B cell (primary cell): ENCODE results near the gene AGAP1.

Source experiments
- CTCF ChIP-seq: fragments of 200-600 bp; IDR thresholded peaks from one replicate; pipeline ENCODE4 v1.8.0; 2022; ENCODE audit warnings: antibody characterized with exemption, mild to moderate bottlenecking
- EZH2 ChIP-seq: IDR thresholded peaks from 2 replicates; pipeline ENCODE4 v1.6.1; 2012; ENCODE audit warnings: borderline replicate concordance, low read depth, mild to moderate bottlenecking, moderate library complexity, low read length; ENCODE audit not compliant: insufficient read depth, poor library complexity, severe bottlenecking

DNA sequence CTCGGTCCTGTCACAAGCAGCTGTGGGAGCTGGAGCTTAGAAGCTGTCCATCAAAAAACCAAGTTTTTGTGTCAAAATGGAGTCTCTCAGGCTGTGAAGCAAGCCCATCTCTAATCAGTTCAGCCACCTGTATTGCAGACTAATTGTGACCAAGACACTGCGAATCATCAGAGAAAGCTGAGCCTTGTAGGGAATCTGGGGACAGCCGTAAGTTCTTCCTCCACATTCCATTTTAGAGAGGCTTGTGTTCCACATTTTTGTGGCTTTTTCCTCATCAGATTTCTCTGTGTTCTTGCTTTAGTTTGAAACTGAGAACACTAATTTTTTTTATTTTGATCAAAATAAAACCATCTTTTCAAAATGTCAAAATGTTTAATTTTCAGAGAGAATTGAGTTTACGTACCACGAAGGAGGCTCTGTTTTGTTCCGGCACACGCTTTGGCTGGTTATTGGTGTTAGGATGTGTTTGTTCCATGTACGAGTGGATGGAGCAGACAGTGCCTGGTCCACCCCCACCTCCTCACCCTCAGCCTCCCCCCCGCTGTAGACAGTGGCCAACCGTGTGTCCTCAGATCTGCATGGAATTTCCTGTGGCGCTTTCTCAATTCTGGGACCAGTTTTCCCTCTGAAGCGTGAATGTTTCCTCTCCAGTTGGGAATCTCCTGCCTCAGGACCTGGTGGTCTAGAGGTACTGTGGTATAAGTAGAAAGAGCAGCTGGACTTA lies 140.8 kb downstream of the AGAP1 start:
- TF ChIP-seq CTCF (no peak), EZH2 (no peak)
